GM19351 (cell line): ENCODE results near the gene PLCB2.

ENCODE experiments used
- ATAC-seq: cut with Tn5 transposase; IDR thresholded peaks from one replicate; pipeline ENCODE4 v1.9.1; 2021; ENCODE audit warnings: mild to moderate bottlenecking, moderate library complexity; ENCODE audit not compliant: unreplicated experiment

Gene PLCB2

DNA sequence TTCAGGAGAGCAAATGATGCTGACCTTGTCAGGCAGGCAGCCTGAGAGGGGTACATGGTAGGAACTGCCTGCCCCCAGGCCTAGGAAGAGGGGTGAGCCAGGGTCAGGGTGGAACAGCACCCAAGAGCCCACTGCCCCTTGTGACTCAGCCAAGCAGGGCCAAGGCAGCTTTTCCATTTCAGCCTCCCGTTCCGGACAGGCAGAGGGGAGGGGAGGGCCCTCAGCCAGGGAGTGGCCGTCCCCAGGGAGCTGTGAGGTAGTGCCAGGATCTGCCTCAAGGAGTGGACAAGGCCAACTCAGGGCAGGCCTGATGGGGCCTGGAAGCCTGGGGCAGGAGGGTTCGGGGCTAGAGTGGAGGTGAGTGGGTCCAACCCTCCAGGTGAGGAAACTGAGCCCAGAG is 19.8 kb downstream of the PLCB2 start:
- no peak for ATAC-seq

DNA sequence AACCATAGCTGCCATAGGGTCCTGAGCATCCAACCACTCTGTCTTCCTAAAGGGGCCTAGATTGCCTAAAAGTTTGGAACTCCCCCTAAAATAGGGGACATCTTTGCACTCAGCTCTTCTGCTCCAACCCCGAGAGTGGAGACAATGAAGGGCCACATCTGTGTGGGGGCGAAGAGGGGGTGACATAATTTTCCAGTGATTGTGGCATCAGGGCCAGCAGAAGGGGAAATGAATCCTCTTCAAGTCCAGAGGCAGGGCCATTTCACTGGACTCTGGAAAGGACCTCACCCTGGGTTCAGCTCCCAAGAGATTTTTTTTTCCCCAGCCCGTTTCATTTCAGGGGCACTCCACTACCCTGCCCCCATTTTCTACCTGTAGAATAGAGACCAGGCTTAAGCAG is 20.2 kb downstream of the PLCB2 start:
- ATAC-seq, result no peak

DNA sequence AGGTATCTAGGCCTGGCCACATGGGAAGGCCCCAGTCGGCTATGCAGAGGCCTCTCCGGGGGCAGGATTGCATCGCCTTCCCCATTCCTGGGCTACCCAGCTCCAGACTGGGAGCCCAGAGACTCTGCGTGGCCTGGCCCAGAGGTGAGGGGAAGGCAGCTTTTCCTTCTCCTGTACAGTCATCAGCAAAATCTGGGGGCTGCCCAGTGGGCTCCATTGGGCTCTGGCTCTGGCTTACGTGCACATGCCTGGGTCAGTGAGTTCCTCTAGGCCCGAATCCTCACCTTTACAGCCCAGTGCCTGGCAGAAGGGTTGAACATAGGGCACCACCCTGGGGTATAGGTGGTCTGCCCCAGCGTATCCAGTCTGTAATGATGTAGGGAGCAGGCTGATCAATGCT is 20.9 kb downstream of the PLCB2 start:
- no peak for ATAC-seq

DNA sequence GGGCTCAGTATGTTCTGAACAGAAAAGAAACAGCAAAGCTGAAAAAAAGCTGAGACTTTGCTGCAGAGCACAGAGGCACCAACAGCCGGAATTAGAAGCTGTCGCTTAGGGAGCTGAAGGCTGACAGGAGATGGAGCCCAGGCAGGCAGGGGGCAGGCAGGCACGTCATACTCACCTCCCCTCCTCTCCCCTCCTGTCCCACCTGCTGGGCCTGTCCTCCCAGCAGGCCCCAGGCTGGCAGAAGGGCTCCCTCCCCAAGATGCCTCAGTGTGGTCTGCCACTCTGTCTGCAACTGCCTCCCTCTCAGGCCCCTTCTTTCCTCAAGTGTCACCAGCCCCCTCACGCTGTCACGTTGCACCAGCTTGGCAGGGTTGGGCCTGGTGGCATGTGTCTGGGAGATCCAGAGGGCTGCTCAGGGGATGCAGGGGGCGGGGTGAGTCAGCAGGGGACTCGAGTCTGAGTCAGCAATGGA is 21.6 kb downstream of the PLCB2 start:
- no peak for ATAC-seq

DNA sequence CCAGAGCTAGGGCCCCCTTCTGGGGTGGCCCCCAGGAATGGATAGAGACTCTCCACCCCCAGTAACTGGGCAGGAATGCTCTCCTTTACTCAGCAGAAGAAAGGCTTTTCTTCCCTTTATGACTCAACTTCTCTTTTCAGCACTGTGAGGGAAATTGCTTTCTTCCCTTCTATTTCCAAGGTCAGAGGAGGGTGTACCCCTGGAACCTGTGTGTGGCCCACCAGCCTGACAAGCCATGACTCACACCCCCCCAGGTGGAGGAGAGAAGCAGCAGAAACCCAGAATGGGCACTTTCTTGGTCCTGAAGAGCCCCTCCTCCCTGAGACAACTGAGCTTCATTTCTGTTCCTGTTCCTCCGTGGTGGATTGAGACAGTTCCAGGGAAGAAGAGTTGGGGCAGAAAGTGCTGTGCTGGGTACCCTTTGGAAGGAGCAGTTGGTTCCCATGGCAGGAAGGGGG is 22.2 kb downstream of the PLCB2 start:
- ATAC-seq, result no peak

DNA sequence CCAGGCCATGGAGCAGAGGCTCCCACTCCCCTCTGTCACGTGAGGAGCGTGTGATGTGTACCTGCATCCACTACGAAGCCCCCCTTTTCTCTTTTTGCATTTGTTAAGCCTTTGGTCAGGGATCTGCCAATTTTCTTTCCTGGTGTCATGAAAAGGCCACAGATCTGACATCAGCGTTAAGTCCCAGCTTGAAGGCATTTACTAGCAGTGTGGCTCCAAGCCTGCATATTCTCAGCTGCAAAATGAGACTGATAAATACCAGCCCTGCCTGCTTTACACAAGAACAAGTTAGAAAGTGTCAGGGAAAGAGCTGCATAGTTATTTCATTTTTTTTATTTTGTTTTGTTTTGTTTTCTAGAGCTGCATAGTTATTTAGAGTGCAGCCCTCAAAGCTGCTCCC is 22.6 kb downstream of the PLCB2 start:
- ATAC-seq, result no peak

DNA sequence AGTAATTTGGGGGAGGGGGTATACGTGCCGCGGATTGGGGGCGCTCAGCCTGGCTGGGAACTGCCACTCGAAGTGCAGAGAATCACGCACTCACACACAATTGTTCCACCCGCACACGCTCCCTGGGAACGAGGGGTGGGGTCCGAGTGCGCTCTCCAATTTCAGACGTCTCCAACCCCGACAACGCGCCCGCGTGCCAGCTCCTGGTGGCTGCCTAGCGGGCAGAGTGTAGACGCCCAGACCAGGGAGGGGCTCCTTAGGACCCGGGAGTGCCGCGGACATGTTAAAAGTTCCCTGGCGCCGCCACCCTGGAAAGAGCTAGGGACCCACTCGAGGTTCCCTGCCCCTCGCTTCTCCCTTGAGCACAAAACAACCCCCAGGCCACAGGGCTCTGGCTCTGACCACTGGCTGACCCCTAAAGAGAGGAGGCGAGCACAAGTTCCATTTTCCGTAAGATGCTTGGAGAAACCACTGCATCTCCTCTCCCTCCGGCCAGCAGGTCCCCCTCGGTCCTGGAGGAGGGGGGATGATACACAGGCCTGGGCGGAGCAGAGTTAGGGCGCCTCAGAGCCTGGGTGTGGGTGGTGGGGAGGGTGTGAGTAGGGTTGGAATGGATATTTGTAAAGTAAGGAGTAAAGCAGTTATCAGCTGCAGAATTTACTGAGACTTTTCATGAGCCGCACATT is 24.0 kb downstream of the PLCB2 start:
- no peak for ATAC-seq

DNA sequence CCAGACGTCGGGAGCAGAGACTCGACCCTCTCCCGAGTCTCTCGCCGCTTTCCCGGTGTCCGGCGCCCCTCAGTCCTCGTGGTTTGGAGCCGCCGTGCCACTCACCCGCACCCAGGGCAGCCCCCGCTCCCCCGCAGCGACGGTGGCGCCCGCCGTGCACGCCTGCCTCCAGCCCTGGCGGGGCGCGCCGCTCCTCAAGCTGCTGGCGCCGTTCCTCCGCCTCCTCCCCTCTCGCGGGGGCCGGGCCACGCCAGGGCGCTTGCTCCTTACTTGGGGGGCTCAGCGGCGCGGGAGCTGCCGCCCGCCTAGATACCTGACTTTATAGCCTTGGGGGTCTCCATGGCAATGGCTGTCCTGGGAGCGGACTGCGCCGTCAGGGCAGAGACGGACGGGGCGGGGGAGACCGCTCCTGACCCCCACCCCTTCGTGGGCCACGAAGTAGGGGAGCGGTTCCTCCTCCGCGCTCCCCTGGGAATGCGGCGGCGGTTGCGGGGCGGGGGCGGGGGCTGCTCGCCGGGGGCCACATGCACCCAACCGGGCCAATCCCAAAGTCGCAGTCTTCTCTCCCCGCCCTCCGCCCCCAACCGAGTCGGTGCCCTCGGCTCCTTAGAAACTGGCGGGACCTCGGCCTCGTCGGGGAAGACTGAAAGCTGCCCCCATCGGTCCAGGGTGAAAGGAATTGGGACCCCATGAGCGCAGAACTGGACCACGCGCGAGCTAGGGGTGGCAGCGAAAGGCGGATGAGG is 24.7 kb downstream of the PLCB2 start, which contains the start of gene ANKRD63:
TSS of gene ANKRD63 (minus strand) at position 196 of the 746 bp plus-strand sequence. CDS start 478 bp downstream, outside the sequence.
- no peak for ATAC-seq

DNA sequence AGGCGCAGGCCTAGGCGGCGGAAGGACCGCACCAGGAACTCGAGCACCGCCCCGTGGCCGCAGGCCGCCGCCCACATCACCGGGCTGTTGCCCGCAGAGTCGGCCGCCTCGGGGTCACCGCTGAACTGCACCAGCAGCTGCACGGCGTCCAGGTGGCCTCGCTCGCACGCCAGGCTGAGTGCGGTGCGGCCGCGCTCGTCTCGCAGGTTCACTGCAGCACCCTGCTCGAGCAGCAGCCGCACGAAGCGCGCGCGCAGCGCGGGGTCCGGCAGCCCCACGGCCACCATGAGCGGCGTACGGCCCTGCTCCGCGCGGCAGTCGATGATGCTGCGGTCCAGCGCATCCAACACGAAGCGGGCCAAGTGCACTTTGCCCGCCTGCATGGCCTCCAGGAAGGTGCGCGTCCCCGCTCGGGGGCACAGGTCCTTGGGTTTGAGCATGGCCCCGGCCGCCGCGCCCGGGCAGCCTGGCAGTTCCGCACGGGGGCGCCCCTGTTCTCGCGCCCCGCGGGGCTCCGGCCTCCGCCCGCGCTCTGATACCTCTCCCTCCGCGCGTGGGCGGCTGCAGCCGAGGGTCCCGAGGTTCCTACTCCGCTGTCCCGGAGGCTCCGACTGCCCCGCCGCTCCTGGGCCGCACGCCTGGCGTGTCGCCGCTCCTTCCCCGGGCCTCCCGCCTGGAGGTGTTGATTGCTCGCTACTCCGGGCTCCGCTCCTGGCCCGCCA is 25.4 kb downstream of the PLCB2 start:
- no peak for ATAC-seq

DNA sequence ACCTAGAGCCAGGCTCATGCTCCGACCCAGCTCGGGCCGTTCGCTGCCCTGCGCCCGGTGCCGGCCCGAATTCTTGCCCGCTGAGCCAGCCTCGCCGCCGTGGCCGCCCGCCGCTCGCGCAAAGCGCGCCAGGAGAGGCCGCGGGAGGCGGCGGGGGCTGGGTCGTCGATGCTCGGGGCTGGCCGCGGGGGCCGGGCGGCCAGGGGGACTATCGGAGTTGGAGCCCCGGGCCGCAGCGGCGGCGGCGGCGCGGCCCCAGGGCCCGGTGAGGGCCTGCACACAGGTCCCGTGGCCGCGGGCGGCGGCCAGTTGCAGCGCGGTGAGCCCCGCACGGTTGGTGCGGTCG is 26.0 kb downstream of the PLCB2 start:
- no peak for ATAC-seq

DNA sequence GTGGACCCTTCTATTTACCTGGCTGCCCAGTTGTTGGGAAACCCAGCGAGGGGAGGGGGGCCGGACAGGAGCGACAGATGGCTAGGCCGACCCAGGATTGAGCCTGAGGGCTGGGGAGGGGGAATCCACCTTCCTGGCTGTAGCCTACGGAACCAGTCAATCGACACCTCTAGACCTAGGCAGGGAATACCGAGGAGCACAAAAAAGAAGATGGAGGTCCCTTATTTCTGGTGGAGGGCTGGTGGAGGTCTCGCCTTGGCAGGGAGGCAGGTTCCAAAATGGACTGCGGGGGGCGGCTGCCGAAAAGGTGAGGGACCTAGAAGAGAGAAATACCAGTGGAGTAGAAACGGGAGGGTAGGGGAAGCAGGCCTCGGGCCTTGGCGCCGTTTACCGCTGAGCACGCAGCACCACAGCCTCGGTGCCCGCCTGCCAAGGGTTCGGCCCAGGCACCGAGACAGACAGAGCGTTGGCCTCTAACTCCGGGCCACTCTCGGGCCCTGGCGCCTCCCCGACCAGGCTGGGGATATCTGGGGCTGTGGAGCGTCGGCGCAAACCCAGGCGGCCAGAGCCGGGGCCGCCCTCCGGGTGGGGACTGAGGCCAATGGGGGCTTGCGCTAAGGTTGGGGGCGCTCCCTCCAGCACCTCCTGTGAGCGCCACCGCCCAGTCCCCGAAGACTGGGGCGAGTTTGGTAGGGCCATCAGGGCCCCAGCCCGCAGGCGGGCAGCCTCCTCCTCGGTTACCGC is 26.5 kb downstream of the PLCB2 start:
- no peak for ATAC-seq

DNA sequence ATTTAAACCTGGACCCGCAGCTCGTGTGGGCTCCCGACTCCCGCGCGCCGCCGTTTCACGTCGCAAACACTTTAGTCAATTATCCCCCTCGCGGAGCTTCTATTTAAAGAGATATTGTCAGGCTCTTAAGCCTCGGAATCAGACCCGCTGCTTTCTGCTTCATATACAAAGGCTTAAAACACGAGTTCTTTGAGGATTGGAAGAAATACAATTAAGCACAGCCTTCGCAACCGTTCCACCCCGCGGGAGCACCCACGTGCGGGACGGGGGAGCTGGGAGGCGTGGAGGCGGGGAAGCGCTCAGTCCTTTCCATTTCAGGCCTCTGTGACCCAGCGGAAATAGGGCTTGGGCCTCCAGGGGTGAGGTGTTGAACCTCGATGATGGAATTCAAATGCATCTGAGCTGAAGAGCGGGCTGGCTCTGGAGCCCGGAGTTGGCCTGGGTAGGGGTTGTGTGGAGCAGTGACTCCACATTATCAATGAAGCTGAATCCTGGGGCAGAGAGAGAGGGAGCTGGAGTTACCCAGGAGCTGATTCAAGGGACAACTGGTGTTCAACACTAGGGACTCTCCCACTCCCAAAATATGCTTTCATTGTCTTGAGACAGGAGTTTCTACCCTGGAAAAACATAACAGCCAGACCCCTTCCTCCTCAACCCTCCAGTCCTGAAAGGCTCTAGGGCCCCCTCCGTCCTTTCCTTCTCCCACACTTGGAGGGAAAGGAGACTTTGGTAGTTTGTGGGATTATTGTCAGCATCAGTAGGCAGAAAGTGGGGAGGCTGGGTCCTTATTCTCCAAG is 27.3 kb downstream of the PLCB2 start:
- no peak for ATAC-seq

DNA sequence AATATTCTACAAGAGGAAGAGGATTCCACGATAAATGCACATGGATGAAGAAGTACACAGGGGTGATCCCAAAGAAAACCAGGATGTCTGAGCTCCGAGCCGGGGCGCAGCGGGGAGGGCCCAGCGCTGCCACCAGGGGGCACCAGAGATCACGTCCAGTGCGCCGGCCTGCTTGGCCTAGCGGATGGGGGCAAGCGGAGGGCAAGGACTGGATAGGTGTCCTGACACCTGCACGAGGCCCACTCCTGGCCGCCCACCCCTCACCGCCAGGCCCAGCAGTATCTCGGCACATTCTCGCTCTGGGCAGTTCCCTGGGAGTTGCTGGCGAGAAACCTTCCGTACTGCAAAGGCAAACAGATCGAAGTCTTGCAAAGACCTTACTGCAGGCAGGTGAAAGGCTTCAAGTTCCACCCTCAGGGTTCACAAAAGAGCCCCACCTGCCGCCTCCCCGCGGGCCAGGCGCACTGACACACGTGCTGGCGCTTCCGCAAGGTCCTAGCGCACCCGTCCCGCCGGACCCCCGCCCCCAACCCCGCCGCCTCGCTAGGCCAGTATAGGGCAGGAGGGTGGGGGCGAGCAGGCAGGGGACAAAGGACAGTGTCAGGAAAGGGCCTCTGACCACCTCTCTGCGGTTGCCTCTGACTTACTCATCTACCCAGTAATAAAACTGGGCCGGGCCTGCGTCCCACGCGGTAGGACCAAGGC is 28.1 kb downstream of the PLCB2 start:
- no peak for ATAC-seq

DNA sequence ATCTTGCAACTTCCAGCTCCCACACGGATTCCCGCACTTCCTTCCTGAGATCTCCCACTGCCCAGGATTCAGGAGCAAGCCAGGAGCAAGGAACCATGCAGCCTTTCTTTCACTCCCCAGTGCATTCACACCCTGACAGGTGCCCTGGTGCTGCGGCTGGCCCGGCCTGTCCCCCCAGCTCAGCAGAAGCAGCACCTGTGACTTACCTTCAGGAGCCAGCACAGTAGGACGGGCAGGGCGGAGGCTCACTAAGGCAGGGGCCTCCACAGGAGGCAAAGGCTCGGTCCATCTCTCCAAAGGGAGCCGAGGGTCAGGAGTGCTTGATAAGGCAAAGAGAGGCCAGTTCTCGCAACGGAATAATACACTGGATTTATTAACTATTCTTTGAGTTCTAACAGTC is 29.7 kb downstream of the PLCB2 start:
- ATAC-seq, result no peak

DNA sequence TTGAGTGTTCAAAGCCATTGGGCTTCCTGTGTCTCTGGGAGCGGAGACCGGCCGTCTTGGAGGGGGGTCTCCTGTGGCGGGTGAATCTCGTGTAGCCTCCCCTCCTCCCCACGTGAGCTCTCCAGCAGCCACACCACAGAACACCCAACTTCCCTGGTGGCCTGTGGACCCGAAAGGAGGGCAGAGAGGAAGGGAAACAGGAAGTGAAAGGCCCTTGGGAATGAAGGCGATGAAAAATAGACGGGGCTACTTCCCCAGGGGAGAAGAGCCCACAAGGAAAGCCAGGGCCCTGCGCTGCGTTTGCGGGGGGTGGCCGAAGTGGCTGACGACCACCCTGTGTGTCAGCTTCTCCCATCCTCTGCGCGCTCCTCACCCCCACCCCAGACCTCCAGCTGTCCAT is 30.3 kb downstream of the PLCB2 start:
- no peak for ATAC-seq

DNA sequence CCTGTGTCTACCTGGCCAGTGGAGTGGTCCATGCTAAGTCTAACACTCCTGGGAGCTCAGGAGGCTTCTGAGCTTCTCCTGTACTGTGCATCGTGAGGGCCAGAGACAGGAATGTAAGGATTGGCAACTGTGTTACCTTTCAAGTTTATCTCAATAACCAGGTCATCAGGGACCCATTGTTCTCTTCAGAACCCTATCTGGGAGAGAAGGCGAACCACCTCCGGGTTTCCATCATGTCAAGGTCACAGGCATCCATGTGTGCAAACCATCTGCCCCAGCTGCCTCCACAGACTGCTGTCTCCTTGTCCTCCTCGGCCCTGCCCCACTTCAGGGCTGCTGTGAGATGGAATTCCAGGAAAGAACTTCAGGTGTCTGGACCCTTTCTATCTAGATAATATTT is 30.8 kb downstream of the PLCB2 start:
- no peak for ATAC-seq

DNA sequence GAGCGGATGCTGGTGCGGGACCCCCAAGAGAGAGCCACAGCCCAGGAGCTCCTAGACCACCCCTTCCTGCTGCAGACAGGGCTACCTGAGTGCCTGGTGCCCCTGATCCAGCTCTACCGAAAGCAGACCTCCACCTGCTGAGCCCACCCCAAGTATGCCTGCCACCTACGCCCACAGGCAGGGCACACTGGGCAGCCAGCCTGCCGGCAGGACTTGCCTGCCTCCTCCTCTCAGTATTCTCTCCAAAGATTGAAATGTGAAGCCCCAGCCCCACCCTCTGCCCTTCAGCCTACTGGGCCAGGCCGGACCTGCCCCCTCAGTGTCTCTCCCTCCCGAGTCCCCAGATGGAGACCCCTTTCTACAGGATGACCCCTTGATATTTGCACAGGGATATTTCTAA is 31.8 kb downstream of the PLCB2 start:
- no peak for ATAC-seq

DNA sequence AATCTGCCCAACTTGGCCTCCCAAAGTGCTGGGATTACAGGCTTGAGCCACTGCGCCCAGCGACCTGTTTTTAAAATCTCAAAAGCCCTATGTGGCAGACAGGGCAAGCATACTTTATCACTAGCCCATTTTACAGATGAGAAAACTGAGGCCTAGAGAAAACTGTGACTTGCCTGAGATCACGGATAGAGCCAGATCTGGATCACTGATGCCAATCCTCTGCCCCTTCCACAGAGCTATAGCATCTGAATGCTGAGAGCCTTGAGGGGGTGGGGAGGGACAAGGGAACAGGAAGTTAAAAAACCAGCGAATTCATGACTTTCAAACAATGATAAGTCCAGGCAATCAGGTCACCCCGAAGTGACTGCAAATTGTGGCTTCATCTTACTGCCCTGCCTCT is 32.2 kb downstream of the PLCB2 start:
- no peak for ATAC-seq

DNA sequence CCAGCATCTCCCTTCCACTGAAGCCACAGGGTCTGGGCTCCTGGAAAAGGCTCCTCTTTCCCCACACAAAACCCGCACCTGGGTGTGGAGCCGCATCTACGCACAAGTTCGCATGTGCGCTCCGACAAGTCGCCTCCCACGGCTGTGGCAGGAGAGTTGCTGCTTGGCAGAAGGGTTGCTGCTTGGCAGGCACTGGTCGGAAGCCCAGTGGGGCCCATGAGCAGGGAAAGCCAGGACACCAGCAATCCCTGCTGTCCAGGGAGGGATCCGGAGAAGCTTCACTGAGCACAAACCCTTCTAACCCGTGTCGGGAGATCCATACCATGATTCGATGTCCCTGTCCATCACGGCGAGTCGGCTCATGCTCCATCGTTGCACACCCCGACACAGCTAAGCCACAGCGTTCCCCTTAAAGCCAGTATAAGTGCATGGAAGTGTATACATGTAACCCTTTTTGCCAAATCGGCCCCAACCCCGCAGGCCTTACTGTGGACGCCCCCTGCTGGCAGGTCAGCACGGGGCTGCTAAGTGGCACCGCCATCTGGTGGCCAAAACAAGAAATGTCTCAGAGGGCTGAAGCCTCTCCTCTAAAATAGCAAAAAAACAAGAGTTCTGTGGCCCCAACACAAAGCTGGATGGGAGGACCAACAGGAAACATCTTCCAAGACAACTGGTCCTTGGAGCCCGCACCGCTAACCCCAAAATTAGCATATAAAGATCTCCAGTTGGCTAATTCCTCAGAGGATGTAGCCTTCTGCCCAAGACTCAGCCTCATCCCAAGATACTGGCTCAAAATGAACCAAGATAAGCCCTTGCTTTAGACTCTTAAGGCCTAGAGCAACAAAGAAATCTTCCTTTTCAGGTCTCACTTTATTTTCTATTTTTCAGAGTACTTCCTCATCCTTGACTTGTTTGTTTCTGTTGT is 33.1 kb downstream of the PLCB2 start:
- ATAC-seq, result peak; percentile 54
